Stimulated activated CD4-positive, alpha-beta T cell treated with anti-CD3 and anti-CD28 coated beads, Interleukin-12 subunit alpha, Interleukin-12 subunit beta, amount 100 ng/mL, for 24 hours (primary cell): ENCODE data around the gene HOXB3.

Source experiments
- DNase-seq, 2 experiments: peaks; one replicate each; pipeline ENCODE4 v3.0.0-alpha.2; 2020; ENCODE audit warnings: low read depth in 2 of 2

HOXB3 gene

DNA sequence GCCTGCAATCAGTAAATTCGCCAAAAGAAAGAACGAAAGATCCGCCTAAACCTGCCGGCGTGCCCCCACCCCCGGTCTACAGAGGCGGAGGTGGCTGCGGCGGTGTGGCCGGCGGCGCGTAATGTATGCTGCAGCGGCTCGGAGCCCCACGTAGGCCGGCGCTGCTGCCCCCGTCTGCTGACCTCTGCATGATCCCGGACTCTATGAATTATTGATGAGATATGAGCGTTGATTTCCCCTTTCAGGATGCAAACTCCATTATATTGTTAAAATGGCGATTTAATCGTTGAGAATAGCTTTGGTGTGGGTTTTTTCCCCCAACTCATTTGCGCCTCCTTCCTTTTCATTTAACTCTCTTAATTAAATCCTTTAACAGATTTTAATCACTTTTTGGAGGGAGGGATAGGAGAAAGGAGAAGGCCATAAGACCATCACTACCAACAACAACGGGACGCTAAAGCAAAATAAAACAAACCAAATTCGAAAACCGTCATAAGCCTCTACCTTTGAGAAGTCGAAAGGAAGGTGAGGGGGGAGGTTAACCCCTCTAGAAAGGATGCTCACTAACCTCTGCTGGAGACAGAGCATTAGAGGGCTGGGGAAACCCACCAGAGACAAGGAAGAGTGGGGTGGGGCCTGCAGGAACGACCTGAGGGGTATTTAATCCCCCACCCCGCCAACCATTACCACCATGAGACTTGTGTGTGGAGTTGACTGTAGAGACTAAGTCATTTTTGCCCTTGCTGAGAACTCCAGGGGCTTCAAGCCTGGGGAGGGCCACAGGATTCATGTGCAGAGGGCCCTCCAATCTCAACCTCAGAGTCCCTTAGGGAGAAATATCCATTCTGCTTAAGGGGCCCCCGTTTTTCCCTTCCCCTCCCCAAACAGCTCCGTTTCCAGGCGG is 3.4 kb downstream of the HOXB3 start:
- no peak for DNase-seq

DNA sequence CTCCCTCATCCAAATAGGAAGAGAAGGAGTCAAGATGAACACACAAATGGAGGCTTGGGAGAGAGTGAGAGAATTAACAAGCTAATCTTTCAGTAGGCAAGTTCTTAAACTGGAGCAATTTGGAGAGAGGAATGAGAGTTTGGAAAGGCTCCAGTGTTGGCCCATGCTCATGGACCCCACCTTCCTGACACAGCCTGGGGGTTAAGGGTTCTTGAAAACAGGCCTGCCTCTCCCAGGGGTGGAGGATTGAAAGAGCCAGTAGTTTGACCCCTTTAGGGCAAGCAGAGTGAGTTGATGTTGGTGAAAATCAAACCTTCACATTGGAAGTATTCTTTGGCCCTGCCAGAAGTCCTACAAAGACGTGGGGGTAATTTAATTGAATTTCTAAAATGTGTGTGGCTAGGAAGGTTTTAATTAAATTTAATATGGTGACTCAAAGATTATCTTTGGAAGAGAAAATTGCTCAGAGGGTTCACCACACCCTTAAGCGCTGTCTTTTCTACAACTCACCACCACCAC is 5.8 kb downstream of the HOXB3 start:
- DNase-seq: no peak

DNA sequence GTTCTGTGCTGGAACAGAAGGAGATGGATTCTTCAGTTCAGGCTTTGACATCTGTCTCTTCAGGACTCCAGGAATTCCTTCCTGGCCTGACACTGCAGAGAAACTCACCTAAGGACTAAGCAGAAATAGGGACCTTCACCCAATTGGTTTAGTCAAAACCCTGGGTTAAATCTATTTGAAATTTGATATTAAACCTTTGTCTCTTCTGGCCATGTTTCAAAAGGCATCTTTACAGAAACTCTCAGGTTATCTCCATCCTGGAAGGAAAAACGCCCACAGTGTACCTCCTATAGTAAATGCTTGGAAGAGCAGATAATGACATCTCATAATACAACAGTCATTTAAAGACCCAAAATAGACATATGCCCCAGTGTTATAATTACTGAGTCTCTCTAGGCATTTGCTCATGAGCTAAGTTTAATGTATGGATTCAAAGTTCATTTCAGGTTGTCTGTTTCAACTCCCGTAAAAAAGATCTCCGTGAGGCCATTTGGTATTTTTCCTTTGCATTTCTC is 6.3 kb downstream of the HOXB3 start:
- no peak for DNase-seq

DNA sequence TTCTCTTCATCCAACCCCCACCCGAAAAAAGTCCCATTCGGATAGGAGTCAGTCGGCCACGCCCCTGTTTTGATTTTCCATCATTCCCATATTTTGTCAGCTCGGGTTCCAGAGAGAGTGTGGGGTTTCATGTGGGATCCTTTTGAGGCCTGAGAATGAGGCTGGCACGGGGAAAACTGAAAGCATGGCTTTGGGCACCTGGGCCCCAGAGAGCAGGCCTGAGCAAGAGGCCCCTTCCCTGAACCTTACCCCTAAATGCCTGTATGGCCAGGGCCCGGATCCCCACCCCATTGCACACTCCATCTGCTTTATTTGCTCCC is 7.3 kb downstream of the HOXB3 start:
- no peak for DNase-seq

DNA sequence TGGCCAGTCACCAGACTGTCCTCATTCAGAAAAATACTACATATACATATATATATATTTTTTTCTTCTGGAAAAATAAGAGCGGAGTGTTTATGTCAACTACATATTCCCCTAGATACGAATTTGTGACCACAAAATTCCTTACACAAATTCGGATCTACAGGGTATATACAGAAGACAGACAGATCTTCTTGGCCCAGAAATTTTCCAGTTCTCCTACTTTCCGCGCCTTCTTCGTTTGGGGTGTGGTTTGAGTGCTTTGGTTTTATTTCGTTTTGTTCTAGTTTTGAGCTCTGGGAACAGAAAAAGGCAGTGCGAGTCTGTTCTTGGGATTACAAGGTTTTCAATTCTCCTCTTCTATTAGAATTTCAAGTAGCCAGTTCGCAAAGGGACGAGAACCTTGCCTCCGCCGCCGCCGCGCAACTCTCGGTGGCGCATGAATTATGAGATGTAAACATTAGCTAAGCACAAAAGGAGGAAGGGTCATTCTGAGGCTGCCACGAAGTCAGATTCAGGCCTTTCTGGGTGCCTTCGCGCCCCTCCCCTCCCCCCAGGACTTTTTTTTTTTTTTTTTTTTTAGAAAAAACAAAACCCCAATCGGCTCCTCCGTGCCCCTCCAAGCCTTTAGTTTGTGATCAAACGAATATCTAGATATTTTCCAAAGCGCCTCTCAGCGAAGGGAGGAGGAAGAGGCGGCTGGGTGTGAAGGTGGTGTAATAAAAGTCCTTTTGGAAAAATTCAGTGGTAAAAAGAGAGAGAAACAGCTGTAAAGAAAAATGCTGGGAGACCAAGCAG is 10.1 kb downstream of the HOXB3 start:
- DNase-seq: no peak

DNA sequence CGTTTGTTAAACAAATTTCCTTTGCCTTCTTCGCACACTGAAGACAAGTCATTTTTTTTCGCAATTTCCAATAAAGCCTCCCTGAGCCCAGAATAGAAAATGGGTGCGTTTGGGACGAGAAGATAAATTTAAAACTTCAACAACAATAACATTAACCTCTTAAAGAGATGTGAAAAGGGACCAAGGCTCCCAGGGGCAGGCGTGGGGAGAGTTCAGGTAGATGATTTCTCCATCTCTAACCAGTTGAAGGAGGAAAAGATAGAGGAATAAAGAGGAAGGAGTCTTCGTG is 10.6 kb downstream of the HOXB3 start:
- no peak for DNase-seq

DNA sequence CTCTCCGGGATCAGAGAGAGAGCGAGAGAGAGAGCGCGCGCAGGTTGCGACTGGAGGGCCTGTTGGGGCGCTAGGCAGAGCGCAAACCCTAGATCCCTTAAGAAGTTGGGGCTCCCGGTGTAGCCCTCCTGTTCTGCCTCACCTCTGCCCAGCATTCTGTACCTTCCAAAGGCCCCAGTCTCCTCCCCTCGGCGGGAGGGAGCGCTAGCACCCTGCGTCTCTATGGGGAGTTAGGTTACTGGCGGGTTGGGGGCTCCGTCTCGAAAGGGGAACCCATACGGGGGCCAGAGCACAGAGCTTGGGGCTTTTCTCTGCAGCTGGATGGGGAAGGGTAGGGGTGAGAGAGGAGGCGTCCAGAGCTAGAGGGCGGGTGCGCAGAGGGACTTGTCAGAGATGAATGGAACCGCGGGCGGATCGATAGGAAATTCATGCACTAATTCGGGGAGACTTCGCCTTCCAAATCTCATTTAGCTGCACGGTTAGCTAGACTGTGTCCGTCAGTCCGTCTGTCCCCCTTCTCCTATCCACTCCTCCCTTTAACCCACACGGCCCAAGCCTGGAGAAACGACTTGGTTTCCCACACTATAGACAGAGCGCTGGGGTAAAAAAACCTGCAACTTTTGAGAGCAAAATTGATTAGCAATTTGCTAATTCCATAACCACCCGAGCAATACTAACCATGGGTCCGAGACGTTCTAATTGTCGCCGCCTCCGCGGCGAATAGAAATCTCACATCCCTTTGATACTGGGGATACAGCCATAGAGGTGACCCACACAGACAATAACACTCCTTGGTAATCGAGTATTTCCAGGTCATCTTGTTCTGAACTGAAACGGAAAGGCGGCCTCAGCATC is 11.2 kb downstream of the HOXB3 start:
- no peak for DNase-seq

DNA sequence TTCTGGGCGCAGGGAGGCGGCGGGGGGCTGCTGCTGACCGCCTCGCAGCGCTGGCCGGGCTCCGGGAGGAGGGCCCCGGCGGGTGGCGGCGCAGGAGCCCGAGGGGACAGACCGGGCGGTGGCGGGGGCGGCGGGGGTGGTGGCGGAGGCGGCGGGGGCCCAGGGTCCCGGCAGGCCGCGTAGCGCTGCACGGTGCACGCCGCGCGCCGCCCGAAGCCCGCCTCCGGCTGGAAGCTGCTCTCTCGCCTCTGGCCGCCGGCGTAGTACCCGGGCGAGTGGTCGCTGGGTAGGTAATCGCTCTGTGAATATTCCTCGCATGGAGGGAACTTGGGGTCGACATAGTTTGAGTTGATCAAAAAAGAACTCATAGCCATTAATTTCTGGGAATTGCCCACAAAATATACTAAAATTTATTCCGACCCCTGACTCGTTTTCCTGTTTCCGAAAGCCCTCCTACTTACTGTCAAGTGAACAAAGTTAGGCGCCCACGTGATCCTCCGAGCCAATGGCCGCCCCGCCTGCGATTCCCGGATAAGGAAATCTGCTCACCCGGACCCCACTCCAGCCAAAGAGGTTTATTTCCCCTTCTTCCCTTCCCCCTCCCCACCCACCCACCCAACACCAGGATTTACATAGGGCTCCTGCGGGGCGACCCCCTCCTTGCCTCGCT is 12.0 kb downstream of the HOXB3 start, which contains the start of gene HOXB4:
TSS of gene HOXB4 (minus strand) at position 405 of the 670 bp plus-strand sequence. CDS start at position 374, 31 bp downstream.
- DNase-seq: peak in 1 of 2 experiments; percentile 65

DNA sequence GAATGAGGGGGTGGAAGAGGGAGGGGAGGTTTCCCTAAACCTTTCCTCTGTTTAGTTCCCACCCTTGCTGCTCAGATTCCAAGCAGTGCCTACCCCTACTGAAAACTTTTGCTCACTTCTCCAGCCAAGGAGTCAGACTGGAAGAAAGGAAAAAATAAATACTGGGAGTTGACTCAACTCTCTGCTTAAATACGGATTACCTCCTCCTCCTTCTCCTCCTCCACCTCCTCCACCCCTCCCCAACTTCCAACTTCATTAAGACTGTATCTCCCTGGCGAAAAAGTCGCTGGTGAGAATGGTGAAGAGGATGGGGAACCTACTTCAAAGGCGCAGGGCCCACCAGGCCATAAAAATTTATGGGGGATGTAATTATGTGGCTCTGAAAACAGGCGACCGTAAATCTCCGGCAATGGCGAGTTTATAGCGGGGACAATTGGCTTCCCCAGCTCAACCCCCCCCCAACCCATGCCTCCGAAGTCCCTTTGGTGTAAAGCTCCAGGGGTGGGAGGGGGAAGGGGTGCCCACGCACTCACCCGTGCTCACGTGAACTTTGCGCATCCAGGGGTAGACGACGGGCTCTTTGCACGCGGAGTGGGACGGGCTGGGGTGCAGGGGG is 12.6 kb downstream of the HOXB3 start:
- no peak for DNase-seq

DNA sequence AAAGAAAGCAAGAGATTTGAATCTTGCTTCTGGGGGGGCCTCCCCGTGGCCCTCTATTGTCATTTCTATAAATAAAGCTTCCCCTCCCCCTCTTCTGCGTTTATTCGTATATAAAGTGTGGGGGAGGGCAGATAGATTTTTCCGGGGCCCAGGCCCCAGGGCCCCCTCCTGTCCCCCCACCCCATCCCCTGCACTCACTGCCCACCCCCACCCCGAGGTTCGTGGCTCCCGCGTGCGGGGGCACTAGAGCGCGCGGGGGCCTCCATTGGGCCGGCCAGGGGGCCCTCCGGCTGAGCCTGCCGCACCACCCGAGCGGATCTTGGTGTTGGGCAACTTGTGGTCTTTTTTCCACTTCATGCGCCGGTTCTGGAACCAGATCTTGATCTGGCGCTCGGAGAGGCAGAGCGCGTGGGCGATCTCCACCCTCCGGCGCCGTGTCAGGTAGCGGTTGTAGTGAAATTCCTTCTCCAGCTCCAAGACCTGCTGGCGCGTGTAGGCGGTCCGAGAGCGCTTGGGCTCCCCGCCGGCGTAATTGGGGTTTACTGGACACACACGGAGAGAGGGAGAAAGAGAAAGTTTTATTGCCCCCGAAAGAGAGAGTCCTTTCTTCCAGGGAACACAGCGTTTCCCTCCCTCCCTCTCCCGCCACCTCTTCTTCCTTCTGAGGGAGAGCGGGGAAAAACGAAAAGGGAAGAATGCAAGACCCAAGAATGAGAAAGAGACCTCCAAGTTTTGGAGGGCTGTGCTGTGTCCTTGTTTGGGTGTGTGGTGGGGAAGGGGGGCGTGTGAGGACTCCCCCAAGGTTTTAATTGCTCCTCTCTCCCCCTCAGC is 13.3 kb downstream of the HOXB3 start:
- DNase-seq: no peak

DNA sequence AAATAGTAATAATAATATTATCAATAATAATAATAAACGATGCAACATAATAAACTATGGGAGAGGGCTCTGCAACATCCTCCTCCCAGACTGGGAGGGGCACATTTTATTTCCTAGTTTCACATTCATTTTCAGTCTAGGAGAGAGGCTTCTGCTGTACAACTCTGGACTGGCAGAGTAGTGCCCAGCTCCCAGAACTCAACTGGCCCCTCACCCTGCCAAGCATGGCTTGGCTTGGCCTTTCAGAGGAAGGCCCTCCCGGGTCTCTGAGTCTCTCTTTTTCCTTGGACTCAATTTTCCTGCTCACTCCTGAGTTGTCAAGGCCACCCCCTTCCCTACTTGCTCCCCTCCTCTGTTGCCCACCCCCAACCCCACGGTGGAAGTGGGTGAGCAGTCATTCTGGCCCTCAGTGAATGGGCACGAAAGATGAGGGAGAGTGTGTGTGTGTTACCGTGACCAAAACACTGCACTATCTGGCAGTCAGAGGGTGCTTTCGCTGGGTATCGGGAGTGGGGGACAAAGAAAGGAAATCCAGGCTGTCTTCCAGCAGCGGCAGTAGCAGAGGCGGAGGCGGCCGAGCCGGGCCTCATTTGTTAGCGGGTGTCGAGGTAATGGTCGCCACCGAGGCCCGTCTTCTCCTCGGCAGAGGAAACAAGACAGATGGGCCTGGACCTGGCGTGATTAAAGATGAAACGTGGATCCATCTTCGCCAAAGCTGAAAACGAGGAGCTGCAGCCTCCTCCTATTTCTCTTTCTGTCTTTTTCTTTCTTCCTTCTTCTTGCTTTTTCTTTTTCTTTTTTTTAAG is 14.2 kb downstream of the HOXB3 start:
- DNase-seq: no peak

DNA sequence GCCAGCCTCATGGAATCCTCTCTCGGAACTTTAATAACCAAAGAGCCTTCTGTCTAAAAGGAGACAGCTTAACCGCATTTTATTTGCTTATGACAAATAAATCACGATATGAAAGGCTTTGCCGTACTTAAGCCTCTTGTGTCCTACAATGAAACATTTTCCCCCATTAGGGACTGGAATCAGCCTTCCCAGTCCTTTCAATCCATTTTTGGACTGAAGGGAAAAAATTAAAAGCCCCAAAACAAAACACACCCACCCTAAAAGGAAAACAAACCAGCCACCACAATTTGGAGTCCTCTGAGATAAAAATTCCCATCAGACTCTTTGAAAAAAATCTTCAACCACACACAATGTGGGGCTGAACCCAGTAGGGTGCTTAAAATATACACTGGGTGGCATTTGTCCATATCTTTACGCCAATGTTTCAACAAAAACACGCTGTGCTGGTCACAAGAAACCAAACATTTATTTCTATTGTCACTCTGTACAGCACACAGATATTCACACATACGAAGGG is 14.9 kb downstream of the HOXB3 start:
- DNase-seq: no peak

DNA sequence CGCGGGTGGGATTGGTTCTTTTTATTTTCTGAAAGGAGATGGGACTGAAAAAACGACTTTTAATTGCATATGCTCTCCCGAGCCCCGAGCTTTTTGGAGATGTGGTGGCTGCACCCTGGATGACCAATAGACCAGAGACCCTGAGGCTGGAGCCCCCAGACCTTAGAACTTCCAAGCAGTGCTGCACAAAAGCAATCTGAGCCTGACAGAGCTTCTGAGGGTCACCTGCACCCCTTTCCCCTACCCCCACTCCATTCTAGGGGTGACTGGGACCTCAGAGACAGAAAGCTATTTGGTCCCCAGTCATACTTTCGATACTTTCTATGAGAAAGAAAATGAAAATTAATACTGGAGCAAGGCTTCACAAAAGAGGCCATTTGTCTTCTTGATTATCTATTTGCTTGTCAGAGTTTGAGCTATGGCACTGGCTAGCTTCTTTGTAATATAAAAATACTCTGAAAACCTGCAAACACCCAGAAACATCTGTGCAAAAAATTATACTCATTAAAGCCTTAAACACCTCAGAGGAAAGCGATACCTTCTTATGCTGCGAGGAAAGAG is 15.5 kb downstream of the HOXB3 start:
- no peak for DNase-seq

DNA sequence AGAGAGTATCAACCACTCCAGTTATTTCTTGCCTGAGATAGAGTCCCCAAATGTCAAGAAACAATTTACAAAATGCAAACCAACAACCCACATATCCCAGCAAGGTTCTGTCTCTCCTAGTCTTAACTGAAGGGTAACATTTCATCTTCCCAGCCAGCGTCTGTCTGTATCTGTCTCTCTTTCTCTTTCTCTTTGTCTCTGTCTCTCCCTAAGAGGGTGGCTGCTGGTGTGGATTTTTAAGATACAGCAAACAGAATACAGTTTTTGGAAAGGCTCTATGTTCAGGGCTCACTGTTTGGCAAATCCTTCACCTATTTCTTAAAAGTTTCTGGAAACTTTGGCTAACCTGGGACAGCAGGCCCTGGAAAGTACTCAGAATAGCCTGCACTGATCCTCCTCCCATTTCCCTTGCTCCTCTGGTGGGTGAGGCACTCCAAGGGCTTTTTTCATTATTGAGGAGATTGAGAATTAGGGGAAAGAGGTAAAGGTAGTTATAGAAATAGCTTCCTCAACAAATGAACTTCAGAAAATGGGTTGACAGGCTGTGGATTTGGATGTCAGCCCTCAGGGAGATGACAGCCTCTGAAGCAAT is 18.1 kb downstream of the HOXB3 start:
- no peak for DNase-seq

DNA sequence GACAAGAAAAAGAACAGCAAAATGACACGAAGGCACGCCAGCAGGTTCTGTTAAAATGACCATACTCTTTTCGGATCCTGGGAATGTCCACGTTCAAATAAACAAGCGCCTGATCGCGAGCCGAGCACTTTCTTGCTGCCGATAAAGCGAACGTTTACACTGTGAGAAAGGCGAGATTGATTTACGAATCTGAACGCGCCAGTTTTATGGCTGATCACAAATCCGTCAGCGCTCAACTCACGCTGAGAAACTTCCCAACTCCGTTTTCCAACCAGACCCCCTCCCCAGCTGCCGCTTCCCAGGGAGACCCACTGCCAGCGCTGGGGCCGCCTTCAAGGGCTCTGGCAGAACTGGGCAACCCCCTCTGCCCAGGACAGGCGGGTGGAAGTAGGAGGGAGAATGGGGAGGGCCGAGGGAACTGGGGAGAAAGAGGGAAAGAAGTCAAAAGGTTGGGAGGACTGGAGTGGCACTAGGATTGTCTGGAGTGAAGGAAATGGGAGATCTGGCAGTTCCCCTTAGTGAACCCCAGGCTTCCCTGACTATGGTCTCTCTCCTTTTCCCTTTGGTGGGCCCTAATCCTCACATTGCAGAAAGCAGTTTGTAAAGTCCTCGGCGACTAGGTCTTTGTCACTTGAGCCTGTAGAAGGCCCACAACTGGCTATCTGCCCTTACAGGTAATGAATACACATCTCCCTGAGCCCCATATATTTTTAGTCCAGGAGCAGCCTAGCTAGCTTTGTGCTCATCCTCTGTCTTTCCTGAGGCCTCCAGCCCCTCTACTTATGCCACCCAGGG is 18.8 kb downstream of the HOXB3 start:
- no peak for DNase-seq

DNA sequence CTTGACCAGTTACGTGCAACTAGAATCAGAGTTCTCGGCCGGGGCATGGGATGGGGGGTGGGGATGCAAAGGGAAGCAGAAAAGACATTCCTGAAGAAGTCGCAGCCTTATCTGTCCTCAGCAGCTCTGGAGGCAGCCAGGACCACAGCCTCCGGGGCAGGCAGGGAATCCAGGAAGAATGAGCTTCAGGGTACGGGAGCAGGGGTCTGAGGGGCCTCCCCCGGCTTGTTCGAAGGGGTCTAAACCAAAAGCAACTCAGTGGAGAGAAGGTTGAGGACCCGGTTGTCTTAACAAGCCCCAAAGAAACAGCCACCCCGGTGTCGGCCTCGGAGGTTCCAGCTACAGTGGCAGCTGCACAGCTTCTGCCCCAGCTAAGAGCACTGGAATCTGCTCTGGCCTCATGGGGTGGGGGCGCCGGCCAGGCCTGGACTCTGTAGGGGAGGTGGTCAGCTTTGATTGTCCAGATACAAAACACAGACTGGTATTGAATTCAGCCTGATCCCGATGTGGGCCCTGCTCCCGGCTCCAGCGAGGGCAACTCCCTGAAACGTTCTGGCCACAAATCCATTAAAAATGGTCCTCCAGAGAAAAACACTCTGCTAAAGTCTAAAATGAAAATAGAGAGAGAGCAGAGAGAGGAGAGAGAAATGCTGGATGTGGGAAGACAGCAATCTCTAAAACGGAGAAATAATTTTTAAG is 19.6 kb downstream of the HOXB3 start:
- DNase-seq: no peak
